DND-41 (cell line): ENCODE measurements around the gene ITGA2B.

Experiments
- ATAC-seq: fragments of 200-7000 bp; cut with Tn5 transposase; 3 replicates; pipeline ENCODE4 v1.9.1; 2021; ENCODE audit warnings: low read depth; ENCODE audit not compliant: insufficient read depth
- DNase-seq: peaks from one replicate; pipeline ENCODE4 v3.0.0-alpha.2; 2020
- H2AFZ ChIP-seq: 2 replicates; pipeline ENCODE4 v1.6.0; 2012; ENCODE audit warnings: low read depth, low read length
- H3K27ac ChIP-seq: 2 replicates; pipeline ENCODE4 v1.5.1; 2012; ENCODE audit warnings: low read length, inconsistent platforms
- H3K27me3 ChIP-seq: fragments of 200-600 bp; sonication (generic); 2 replicates; pipeline ENCODE4 v1.6.0; 2012; ENCODE audit warnings: low read length, mild to moderate bottlenecking, inconsistent platforms; ENCODE audit not compliant: insufficient read depth, poor library complexity
- H3K36me3 ChIP-seq: 2 replicates; pipeline ENCODE4 v1.5.1; 2012; ENCODE audit warnings: low read length, inconsistent platforms; ENCODE audit not compliant: insufficient read depth
- H3K4me1 ChIP-seq: 2 replicates; pipeline ENCODE4 v1.5.1; 2012; ENCODE audit warnings: mild to moderate bottlenecking, low read length; ENCODE audit not compliant: insufficient read depth
- H3K4me2 ChIP-seq: 2 replicates; pipeline ENCODE4 v1.6.0; 2012; ENCODE audit warnings: mild to moderate bottlenecking, moderate library complexity, low read length, inconsistent platforms; ENCODE audit not compliant: insufficient read depth
- H3K4me3 ChIP-seq, 2 experiments: fragments of 200-600 bp in 1 of 2; shearing (Covaris generic) in 1 of 2; 2 replicates each; pipeline ENCODE4 v1.5.1; 2012 to 2016; ENCODE audit warnings: inconsistent platforms in 2 of 2, low read length in 2 of 2, mild to moderate bottlenecking in 2 of 2, low read depth in 1 of 2, moderate library complexity in 1 of 2
- H3K79me2 ChIP-seq: 2 replicates; pipeline ENCODE4 v1.6.0; 2012; ENCODE audit warnings: low read length, inconsistent platforms; ENCODE audit not compliant: insufficient read depth
- H3K9ac ChIP-seq: 2 replicates; pipeline ENCODE4 v1.6.0; 2012; ENCODE audit warnings: low read depth, mild to moderate bottlenecking, inconsistent platforms, low read length, moderate library complexity
- H3K9me3 ChIP-seq: 2 replicates; pipeline ENCODE4 v1.5.1; 2012; ENCODE audit warnings: low read length, moderate library complexity, mild to moderate bottlenecking, inconsistent platforms; ENCODE audit not compliant: insufficient read depth, severe bottlenecking
- H4K20me1 ChIP-seq: 2 replicates; pipeline ENCODE4 v1.6.0; 2012; ENCODE audit warnings: low read length; ENCODE audit not compliant: insufficient read depth
- EZH2 ChIP-seq: IDR thresholded peaks from 3 replicates; pipeline ENCODE4 v1.6.1; 2012; ENCODE audit warnings: borderline replicate concordance, low read depth, mild to moderate bottlenecking, moderate library complexity, low read length, inconsistent platforms; ENCODE audit not compliant: severe bottlenecking
- TF ChIP-seq, protein P1 (sequence below): IDR thresholded peaks from 2 replicates; pipeline ENCODE4 v1.5.1; 2012; ENCODE audit warnings: borderline replicate concordance, low read length, moderate library complexity, mild to moderate bottlenecking; ENCODE audit not compliant: poor library complexity, severe bottlenecking; ENCODE audit errors: extremely low read depth

ITGA2B gene

DNA sequence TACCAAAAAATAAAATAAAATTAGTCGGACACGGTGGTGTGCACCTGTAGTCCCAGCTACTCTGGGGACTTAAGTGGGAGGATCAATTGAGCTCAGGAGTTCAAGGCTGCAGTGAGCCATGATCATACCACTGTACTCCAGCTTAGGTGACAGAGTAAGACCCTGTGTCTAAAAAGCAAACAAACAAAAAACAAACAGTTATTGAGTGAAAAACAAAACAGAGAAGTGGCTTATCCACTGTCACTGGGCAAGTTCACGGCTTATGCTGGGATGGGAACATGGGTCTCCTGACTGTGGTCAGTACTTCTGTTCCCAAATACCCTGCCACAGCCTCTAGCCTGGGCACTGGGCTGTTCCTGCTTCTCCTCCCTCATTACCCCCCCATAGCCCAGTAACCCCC is 53.9 kb downstream of the ITGA2B start:
- no peaks in the 10 kb centered on the region for H3K9me3 ChIP-seq
- H3K4me2 ChIP-seq = no peak overlapping the region
- H3K9ac ChIP-seq = no peak overlapping the region
- ATAC-seq = no peak
- no peaks in the 10 kb centered on the region for H3K36me3 ChIP-seq
- H3K79me2 ChIP-seq = no peaks in the 10 kb centered on the region
- no peak overlapping the region for H3K4me3 ChIP-seq
- DNase-seq = no peak
- no peak overlapping the region for H2AFZ ChIP-seq
- no peaks in the 10 kb centered on the region for H3K27me3 ChIP-seq
- no peaks in the 10 kb centered on the region for H4K20me1 ChIP-seq
- peaks cover 5% of the 10 kb centered on the region for H3K4me1 ChIP-seq
- no peak overlapping the region for H3K27ac ChIP-seq
- TF ChIP-seq, protein P1, sequence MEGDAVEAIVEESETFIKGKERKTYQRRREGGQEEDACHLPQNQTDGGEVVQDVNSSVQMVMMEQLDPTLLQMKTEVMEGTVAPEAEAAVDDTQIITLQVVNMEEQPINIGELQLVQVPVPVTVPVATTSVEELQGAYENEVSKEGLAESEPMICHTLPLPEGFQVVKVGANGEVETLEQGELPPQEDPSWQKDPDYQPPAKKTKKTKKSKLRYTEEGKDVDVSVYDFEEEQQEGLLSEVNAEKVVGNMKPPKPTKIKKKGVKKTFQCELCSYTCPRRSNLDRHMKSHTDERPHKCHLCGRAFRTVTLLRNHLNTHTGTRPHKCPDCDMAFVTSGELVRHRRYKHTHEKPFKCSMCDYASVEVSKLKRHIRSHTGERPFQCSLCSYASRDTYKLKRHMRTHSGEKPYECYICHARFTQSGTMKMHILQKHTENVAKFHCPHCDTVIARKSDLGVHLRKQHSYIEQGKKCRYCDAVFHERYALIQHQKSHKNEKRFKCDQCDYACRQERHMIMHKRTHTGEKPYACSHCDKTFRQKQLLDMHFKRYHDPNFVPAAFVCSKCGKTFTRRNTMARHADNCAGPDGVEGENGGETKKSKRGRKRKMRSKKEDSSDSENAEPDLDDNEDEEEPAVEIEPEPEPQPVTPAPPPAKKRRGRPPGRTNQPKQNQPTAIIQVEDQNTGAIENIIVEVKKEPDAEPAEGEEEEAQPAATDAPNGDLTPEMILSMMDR = no peak
- TF ChIP-seq EZH2 = no peak

DNA sequence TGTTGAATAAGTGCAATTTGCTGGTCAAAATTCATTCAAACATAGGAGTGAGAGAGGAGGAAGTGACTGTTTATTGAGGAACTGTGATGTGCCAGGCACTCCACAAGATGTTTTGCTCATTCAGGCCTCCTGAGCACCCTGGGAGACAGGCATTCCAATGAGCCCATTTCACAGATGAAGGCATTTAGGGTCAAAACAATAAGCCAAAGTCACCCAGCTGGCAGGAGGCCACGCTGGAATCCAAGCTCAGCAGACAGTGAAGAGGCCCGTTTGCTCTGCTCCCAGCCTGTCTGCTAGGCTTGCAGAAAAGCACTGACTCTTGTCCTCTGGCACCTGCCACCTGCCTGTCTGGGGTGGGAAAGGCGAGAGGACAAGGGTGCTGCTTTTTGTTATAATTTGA is 54.7 kb downstream of the ITGA2B start:
- H3K4me3 ChIP-seq = no peak overlapping the region
- no peaks in the 10 kb centered on the region for H3K27me3 ChIP-seq
- H4K20me1 ChIP-seq = no peaks in the 10 kb centered on the region
- H3K36me3 ChIP-seq = no peaks in the 10 kb centered on the region
- DNase-seq = no peak
- H3K4me2 ChIP-seq = no peak overlapping the region
- H3K79me2 ChIP-seq = no peaks in the 10 kb centered on the region
- TF ChIP-seq EZH2 = no peak
- TF ChIP-seq, protein P1 = no peak
- no peak overlapping the region for H2AFZ ChIP-seq
- H3K9me3 ChIP-seq = no peaks in the 10 kb centered on the region
- no peak overlapping the region for H3K27ac ChIP-seq
- H3K9ac ChIP-seq = no peak overlapping the region
- no peak for ATAC-seq
- H3K4me1 ChIP-seq = peaks cover 5% of the 10 kb centered on the region

DNA sequence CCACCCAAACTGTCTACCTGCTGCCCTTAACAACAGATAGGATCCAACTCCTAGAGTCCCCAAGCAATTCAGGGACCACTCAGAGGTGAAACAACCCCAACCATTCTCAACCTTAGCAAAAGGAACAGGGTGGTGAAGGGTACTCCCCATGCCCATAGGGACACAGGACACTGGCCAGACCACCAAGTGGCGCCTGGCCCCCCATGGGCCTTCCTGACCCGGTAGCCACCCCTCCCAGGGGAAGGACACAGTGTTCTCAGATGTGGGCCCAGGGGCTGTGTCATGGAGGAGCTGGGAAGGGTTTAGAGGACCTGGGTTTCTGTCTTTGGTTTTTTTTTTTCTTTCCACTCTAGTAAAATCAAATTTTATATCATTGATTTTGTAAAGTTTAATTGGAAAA is 55.1 kb downstream of the ITGA2B start:
- no peaks in the 10 kb centered on the region for H3K79me2 ChIP-seq
- no peak overlapping the region; the same call in 1 of the 2 replicates for H2AFZ ChIP-seq
- H3K9ac ChIP-seq = no peak overlapping the region
- H3K27ac ChIP-seq = no peak overlapping the region
- DNase-seq (no peak), ATAC-seq (no peak)
- H3K4me2 ChIP-seq = no peak overlapping the region
- no peaks in the 10 kb centered on the region for H3K36me3 ChIP-seq
- no peak overlapping the region for H3K4me3 ChIP-seq
- peaks cover 5% of the 10 kb centered on the region for H3K4me1 ChIP-seq
- no peaks in the 10 kb centered on the region for H4K20me1 ChIP-seq
- no peaks in the 10 kb centered on the region for H3K27me3 ChIP-seq
- TF ChIP-seq, protein P1 = no peak
- TF ChIP-seq EZH2 = no peak
- no peaks in the 10 kb centered on the region for H3K9me3 ChIP-seq

DNA sequence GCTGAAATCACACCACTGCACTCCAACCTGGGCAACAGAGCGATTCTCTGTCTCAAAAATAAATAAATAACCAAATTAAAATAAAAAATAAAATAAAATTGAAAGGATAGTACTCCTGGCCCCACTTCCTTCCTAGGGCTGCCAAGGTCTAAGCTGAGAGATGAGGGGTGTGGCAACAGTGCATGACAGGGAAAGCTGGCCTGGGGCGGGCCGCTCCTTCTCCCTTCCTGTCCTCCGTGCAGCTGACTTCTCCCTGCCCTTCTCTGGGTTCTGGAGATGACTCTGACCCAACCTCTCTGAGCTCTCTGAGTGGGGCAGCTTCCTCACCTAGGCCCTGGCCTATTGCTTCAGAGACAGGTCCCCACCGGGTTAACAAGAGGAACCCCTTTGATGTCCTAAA is 56.1 kb downstream of the ITGA2B start:
- Histone ChIP-seq H3K27me3 (no peaks in the 10 kb centered on the region), H3K27ac (no peak overlapping the region), H3K79me2 (no peaks in the 10 kb centered on the region), H2AFZ (no peak overlapping the region), H3K9ac (no peak overlapping the region), H4K20me1 (no peaks in the 10 kb centered on the region), H3K4me2 (no peak overlapping the region), H3K4me3 (no peak overlapping the region), H3K9me3 (no peaks in the 10 kb centered on the region), H3K36me3 (no peaks in the 10 kb centered on the region), H3K4me1 (peaks cover 5% of the 10 kb centered on the region)
- ATAC-seq (no peak), DNase-seq (no peak)
- TF ChIP-seq, protein P1 = no peak
- no peak for TF ChIP-seq EZH2
